Activated T-helper 17 cell treated with anti-CD3 and anti-CD28 coated beads, Interleukin-2, amount 50 U/mL, for 72 hours (primary cell): Measurements from ENCODE around the gene PEPD. TPM values are rescaled to one million over a fixed set of nuclear protein-coding genes. Genes with fewer than 3 reads are reported as not detected.

Experiments used
- ATAC-seq: fragments of 150-1000 bp; cut with Tn5 transposase; replicated peaks from 2 replicates; pipeline ENCODE4 v1.10.0; 2021; ENCODE audit warnings: mild to moderate bottlenecking, moderate library complexity
- H3K27ac Mint-ChIP-seq: one replicate; pipeline ENCODE4 v1.8.0; 2022; ENCODE audit warnings: mixed read lengths
- H3K27me3 Mint-ChIP-seq: one replicate; pipeline ENCODE4 v1.8.0; 2022; ENCODE audit warnings: mixed read lengths
- H3K36me3 Mint-ChIP-seq: one replicate; pipeline ENCODE4 v1.8.0; 2022; ENCODE audit warnings: low read depth, mild to moderate bottlenecking, mixed read lengths
- H3K4me1 Mint-ChIP-seq: one replicate; pipeline ENCODE4 v1.8.0; 2022; ENCODE audit warnings: mixed read lengths
- H3K4me3 Mint-ChIP-seq: one replicate; pipeline ENCODE4 v1.8.0; 2022; ENCODE audit warnings: mild to moderate bottlenecking, mixed read lengths
- H3K9me3 Mint-ChIP-seq: one replicate; pipeline ENCODE4 v1.8.0; 2022; ENCODE audit warnings: mixed read lengths
- total RNA-seq, 2 donors: library from RNA; stranded (reverse); gene quantifications; one replicate each; pipeline ENCODE4 v1.2.3, GENCODE V29; 2022

PEPD gene
- total RNA-seq, 2 donors from 2014 or later, result 16.4 to 33.1 TPM

DNA sequence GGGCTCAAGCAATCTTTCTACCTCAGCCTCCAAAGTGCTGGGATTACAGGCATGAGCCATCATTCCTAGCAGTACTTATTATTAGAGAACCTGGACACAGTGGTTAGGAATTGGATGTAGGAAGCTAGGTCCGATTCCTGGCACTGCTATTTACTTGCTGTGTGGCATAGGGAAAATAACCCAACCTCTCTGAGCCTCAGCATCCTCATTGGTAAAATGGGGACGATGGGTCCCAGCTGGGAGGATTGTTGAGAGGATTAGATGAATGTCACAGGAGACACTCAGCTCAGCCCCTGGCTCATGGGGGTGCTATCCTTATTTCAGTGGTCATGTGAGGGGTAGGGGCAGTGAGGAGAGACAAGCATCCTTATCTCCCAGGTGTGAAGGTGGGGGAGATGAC lies 6.8 kb upstream of the PEPD start:
- Mint-ChIP-seq H3K4me1 (no peaks in the 10 kb centered on the region), H3K9me3 (no peaks in the 10 kb centered on the region), H3K4me3 (no peak overlapping the region), H3K27ac (no peak overlapping the region), H3K27me3 (peaks cover 4% of the 10 kb centered on the region), H3K36me3 (no peaks in the 10 kb centered on the region)
- no peak for ATAC-seq

- H3K36me3 Mint-ChIP-seq, result no peaks in the 10 kb centered on the region
- H3K4me1 Mint-ChIP-seq, result peaks cover 3% of the 10 kb centered on the region
These were observed 5.5 kb upstream of the PEPD start for GRCh38 chr19:33527125-33527524.

GRCh38 chr19:33524024-33524664 lies 2.6 kb upstream of the PEPD start:
- Mint-ChIP-seq H3K4me1 (peaks cover 15% of the 10 kb centered on the region), H3K4me3 (no peak overlapping the region), H3K36me3 (no peaks in the 10 kb centered on the region), H3K9me3 (no peaks in the 10 kb centered on the region), H3K27me3 (no peaks in the 10 kb centered on the region), H3K27ac (no peak overlapping the region)
- no peak for ATAC-seq

More at GRCh38 chr19:33527125-33527524, 5.5 kb upstream of the PEPD start:
- no peaks in the 10 kb centered on the region for H3K9me3 Mint-ChIP-seq
- H3K4me3 Mint-ChIP-seq, result no peak overlapping the region
- H3K27me3 Mint-ChIP-seq, result peaks cover 4% of the 10 kb centered on the region
- H3K27ac Mint-ChIP-seq, result no peak overlapping the region
- no peak for ATAC-seq

DNA sequence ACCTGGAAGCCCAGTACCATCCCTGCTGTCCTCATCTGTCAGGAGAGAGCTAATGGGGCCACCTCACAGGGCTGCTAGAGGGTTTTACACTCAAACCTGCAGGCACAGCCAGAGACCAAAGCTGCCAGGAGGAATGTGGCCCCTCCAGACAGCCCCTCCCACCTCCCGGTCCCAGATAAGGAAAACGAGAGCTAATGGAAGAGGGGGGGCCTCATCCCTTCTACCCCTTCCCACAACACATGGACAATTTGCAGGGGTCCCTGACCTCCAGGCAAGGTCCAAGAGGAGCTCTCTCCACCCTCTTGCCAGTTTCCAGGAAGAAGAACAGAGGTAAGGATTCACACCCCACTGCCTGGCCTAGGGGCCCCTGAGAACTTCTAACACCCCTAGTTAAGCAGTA lies 1.6 kb upstream of the PEPD start:
- Mint-ChIP-seq H3K9me3 (no peaks in the 10 kb centered on the region), H3K27me3 (no peaks in the 10 kb centered on the region), H3K36me3 (no peaks in the 10 kb centered on the region), H3K4me1 (peaks cover 15% of the 10 kb centered on the region), H3K4me3 (peak overlapping the region; percentile 93), H3K27ac (no peak overlapping the region)
- ATAC-seq, result no peak

DNA sequence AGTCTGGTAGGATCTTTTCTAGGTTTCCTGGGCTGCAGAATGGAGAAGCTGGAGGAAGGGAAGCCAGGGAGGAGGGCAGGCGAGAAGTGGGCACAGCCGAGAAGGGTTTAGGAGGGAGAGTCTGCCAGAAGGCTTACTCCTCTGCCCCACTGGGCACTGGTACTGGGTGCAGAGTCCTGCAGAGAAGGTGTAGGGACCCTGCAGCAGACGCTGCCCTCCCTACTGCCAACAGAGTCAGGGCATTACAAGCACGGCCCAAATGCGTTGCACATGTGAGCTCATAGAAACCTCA lies 726 bp upstream of the PEPD start:
- Mint-ChIP-seq H3K4me3 (peak overlapping the region; percentile 93), H3K27ac (peak overlapping the region; percentile 91), H3K27me3 (no peaks in the 10 kb centered on the region), H3K9me3 (no peaks in the 10 kb centered on the region), H3K4me1 (peaks cover 15% of the 10 kb centered on the region), H3K36me3 (no peaks in the 10 kb centered on the region)
- no peak for ATAC-seq

GRCh38 chr19:33520844-33521479 lies 629 bp downstream of the PEPD start:
- Mint-ChIP-seq H3K4me1 (peaks cover 20% of the 10 kb centered on the region), H3K27ac (no peak overlapping the region), H3K9me3 (no peaks in the 10 kb centered on the region), H3K36me3 (no peaks in the 10 kb centered on the region), H3K27me3 (no peaks in the 10 kb centered on the region), H3K4me3 (peak overlapping the region; percentile 93)
- ATAC-seq, result no peak

DNA sequence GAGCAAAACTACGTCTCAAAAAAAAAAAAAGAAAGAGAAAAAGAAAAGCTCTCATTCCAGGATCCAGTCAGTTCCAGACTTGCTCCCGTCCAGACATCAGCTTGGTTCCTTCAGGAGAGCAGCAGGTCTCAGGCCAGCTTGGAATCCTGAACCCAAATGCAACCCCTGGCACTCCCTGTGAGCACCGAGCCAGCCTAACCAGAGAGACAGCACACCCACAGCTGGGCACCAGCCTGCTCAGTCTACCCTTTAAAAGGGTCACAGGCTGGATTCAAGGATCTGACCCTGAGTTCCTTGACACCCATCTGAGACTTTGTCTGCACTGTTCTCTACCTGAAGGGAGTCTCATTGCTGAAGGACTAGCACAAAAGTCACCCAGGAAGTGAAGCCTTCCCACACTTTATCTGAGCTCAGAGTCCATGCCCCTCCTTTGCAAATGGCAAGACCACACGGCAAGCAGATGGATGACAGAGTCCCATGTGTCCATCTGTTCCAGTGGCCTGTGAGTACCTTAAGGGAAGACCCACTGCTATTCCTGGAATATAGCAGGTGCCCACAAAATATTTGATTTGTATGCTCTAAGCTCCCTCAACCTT lies 1.4 kb downstream of the PEPD start:
- no peaks in the 10 kb centered on the region for H3K9me3 Mint-ChIP-seq
- no peak overlapping the region for H3K27ac Mint-ChIP-seq
- no peaks in the 10 kb centered on the region for H3K27me3 Mint-ChIP-seq
- H3K36me3 Mint-ChIP-seq, result no peaks in the 10 kb centered on the region
- H3K4me3 Mint-ChIP-seq, result peak overlapping the region; percentile 93
- ATAC-seq, result no peak
- H3K4me1 Mint-ChIP-seq, result peaks cover 26% of the 10 kb centered on the region

GRCh38 chr19:33519416-33519815 lies 2.2 kb downstream of the PEPD start:
- Mint-ChIP-seq H3K36me3 (no peaks in the 10 kb centered on the region), H3K9me3 (no peaks in the 10 kb centered on the region), H3K27ac (no peak overlapping the region), H3K4me1 (peaks cover 32% of the 10 kb centered on the region), H3K27me3 (no peaks in the 10 kb centered on the region), H3K4me3 (peak overlapping the region; percentile 93)
- ATAC-seq, result no peak

- Mint-ChIP-seq H3K27me3 (no peaks in the 10 kb centered on the region), H3K4me3 (no peak overlapping the region), H3K4me1 (peaks cover 41% of the 10 kb centered on the region), H3K27ac (no peak overlapping the region), H3K9me3 (no peaks in the 10 kb centered on the region), H3K36me3 (no peaks in the 10 kb centered on the region)
- no peak for ATAC-seq
These were observed 3.0 kb downstream of the PEPD start for GRCh38 chr19:33518541-33518940.

DNA sequence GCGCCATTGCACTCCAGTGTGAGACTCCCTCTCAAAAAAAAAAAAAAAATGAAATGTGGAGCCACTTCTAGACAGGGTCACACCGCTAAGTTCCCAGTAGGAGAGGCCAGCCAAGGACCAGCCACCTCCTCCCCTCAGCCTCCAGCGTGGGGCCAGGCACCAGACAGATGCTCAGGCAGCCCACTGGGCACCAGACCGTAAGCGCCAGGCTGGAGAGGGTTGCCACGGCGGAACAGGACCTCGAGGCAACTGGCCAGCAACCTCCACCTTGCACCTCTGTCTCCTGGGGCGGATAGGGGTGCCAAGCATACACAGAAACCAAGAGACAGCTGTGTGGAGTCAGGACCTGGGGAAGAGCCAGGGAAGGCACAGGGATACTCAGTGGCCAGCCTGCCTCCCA lies 3.7 kb downstream of the PEPD start:
- H3K4me1 Mint-ChIP-seq, result peaks cover 42% of the 10 kb centered on the region
- no peaks in the 10 kb centered on the region for H3K9me3 Mint-ChIP-seq
- no peaks in the 10 kb centered on the region for H3K36me3 Mint-ChIP-seq
- H3K4me3 Mint-ChIP-seq, result no peak overlapping the region
- H3K27ac Mint-ChIP-seq, result no peak overlapping the region
- ATAC-seq, result no peak
- no peaks in the 10 kb centered on the region for H3K27me3 Mint-ChIP-seq

DNA sequence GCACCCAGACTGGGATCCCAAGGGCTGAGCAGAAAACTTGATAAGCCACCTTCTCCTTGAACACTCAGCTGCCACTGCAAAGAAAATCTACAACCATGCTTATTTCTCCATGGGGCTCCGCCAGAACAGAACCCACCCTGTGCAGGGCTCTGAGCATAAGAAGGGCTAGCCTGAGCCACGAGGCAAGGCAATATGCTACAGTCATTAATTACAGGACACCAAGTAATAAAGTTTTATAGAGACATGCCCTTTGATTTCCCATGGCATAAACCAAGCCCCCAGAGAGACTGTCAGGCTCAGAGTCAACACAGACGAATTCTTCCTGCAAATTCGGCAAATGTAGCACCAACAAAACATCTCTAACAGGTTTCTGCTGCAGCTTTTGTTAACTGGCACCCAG lies 5.7 kb downstream of the PEPD start:
- no peaks in the 10 kb centered on the region for H3K27me3 Mint-ChIP-seq
- no peaks in the 10 kb centered on the region for H3K9me3 Mint-ChIP-seq
- peak overlapping the region; percentile 71 for H3K4me3 Mint-ChIP-seq
- ATAC-seq, result no peak
- peaks cover 5% of the 10 kb centered on the region for H3K36me3 Mint-ChIP-seq
- peak overlapping the region; percentile 52 for H3K27ac Mint-ChIP-seq
- peaks cover 33% of the 10 kb centered on the region for H3K4me1 Mint-ChIP-seq

- Mint-ChIP-seq H3K4me3 (peak overlapping the region; percentile 71), H3K4me1 (peaks cover 27% of the 10 kb centered on the region), H3K9me3 (no peaks in the 10 kb centered on the region), H3K27ac (peak overlapping the region; percentile 90), H3K36me3 (peaks cover 5% of the 10 kb centered on the region), H3K27me3 (no peaks in the 10 kb centered on the region)
- ATAC-seq, result peak; percentile 92
These were observed 6.6 kb downstream of the PEPD start for GRCh38 chr19:33514885-33515551.

DNA sequence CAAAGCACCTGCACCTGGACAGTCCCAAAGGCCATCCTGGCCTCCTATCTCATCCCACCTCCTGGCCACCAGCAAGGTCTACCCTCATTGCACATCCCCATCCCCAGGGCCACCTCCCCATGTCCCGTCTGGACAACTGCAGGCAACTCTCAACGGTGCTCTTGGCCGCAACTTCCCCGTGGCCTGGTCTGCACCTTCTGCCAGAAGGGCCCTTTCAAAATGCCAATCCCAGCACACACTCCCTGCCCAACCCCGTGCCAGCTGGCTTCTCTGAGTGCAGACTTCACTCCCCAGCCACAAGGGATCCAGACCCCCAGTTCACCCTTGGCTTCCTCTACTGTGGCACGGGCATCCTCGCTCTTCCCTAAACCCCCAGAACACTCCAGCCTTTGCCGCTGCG lies 8.2 kb downstream of the PEPD start:
- Mint-ChIP-seq H3K27me3 (no peaks in the 10 kb centered on the region), H3K9me3 (no peaks in the 10 kb centered on the region), H3K36me3 (peaks cover 5% of the 10 kb centered on the region), H3K27ac (peak overlapping the region; percentile 90), H3K4me3 (no peak overlapping the region), H3K4me1 (peaks cover 27% of the 10 kb centered on the region)
- ATAC-seq, result no peak

- Mint-ChIP-seq H3K27me3 (no peaks in the 10 kb centered on the region), H3K27ac (no peak overlapping the region), H3K36me3 (peaks cover 5% of the 10 kb centered on the region), H3K9me3 (no peaks in the 10 kb centered on the region), H3K4me1 (peaks cover 27% of the 10 kb centered on the region), H3K4me3 (no peak overlapping the region)
- ATAC-seq, result no peak
These were observed 8.9 kb downstream of the PEPD start for GRCh38 chr19:33512580-33513137.

DNA sequence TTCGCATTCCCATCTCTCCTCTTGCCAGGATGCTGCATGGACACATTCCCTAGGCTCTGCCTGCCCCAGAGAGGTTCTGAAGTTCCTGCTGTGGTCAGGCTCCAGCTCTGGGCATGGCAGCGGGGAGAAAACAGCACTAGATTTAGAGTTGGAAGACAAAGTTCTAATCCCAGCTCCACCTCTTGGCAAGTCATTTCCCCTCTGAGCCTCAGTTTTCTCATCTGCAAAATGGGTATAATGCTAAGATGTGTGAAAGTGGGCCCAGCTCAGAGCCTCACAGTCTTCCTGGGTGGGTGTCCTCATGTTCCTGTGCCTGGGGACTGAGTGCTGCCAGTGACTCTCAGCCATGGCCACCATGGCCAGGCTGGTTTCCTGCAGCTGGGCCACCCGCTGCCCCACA lies 9.6 kb downstream of the PEPD start:
- H3K36me3 Mint-ChIP-seq, result peaks cover 5% of the 10 kb centered on the region
- no peak overlapping the region for H3K4me3 Mint-ChIP-seq
- H3K27me3 Mint-ChIP-seq, result no peaks in the 10 kb centered on the region
- peaks cover 27% of the 10 kb centered on the region for H3K4me1 Mint-ChIP-seq
- no peak overlapping the region for H3K27ac Mint-ChIP-seq
- ATAC-seq, result no peak
- no peaks in the 10 kb centered on the region for H3K9me3 Mint-ChIP-seq
